SK-N-DZ (cell line): ENCODE data around the gene SHC3. TPM values are rescaled to one million over a fixed set of nuclear protein-coding genes. Genes with fewer than 3 reads are reported as not detected.
"Not testable (repeated sequence)": the region's sequence is repeated elsewhere in the genome, so short reads cannot be mapped to it uniquely, and the experiment has no call there.

Source experiments
- DNase-seq: peaks from one replicate; pipeline ENCODE4 v3.0.0-alpha.2; 2015; ENCODE audit warnings: low spot score
- polyA plus RNA-seq, 2 experiments: library from polyadenylated mRNA; depleted of rRNA; stranded (reverse); fragments of >200 nt; gene quantifications; 2 replicates each; pipeline ENCODE4 v1.2.3, GENCODE V29; 2014

SHC3 gene
- polyA plus RNA-seq (2014; cell fraction: cytosol; rRNA removed): 0.03 and 0.06 TPM in 2 replicates
- polyA plus RNA-seq (2014; cell fraction: nucleus; rRNA removed): 0.11 and 0.25 TPM in 2 replicates

DNA sequence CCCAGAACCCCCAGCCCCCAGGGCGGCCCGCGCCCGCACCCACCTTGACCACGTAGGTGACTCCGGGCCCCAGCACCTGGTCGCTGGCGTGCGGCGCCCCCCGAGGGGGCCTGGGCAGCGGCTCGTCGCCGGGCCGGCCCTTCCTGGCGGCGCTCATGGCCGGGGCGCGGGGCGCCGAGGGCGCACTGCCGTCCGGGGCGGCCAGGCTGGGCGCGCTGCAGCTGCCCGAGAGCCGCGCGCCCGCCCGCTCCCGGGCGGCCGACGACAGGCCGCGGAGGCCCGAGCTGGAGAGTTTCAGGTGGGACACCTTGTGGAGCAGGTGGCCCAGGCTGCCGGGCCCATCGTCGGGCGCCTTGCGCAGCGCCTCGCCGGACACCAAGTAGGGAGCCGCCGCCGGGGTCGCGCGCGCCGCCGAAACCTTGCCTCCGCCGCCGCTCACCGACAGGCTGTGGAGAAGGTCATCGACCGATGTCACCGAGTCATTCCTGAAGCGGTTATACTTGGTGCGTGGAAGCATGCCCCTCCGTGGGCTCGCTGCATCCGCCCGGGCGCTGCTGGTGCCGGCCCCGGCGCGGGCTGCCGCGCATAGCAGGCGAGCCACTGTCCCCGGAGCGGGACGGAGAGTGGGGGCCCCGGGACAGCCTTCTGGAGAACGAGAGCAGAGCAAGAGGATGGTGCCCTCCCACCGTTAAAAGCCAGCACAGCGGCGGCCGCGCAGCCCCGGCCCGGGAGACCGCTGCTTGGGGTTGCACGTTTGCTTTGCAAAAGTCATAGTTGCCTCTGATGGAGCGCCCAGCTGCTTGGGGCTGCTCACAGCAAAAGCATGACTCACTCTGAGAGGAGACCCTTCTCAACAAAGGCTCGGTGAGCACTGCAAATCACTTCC, at the start of gene SHC3:
Gene SHC3 (minus strand): TSS at position 875 of the 886 bp plus-strand sequence. CDS start 358 bp downstream, at position 517.
- no peak for DNase-seq

GRCh38 chr9:89225991-89226471, 47.4 kb upstream of the SHC3 start:
- peak; percentile 28 for DNase-seq

DNA sequence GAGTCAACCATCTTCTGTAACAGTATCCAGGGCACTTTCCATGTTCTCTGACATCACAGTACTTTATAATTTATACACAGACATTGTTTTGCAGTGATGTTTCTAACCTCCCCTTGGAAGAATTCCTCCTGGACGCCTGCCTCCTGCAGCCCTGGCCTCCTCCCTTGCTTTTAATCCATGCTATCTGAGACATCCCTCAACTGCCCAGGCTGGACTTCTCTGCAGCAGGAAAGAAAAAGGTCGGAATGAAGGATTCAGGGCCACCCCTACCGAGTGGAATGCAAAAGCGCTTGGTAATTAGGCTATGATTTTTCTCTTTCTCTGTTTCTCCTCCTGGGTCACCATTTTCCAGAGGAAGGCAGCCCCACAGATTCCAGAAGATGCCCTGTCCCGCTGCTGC, 47.0 kb upstream of the SHC3 start:
- no peak for DNase-seq

- no peak for DNase-seq
Measured at GRCh38 chr9:89225036-89225435, 46.4 kb upstream of the SHC3 start.

DNA sequence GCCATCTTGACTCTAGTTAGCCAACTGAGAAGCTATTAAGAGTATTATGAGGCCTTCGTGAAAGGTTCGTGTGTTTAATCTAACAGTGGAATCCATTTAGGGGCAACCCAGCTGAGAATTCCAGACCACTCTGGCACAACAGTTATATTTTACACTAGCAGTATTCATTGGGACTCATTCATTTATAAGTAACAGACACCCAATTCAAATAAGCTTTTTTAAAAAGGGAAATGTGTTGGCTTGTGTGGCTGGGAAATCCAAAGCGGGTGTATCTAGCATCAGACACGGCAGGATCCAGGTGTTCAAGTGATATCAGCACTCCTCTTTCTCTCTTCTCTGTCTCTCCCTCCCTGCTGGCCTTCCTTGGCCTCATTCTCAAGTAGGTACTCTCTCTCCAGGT, 46.0 kb upstream of the SHC3 start:
- no peak for DNase-seq

DNA sequence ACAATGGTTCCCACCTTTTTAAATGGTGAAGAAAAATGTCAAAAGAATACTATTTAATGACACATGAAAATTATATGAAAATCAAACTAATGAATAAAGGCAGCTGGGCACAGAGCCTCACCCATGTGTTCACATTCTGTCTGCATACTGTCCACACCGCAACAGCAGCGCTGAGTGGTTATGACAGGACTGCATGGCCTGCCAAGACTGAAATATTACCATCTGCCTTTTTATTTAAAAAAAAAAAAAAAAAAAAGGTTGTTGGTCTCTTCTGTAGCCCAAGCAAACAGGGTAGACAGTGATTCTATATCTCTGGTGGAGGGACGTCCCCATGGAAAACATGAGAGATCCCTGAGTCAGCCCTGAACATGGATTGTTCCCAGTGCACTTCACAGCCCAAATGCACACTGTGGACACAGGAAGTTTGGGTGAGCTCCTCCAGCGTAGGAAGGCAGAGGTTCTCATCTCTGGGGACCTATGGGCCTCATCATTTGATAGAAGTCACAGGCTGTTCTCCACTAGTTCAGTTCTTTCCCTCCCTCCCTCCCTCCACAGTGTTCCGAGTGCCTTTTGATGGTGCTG, 44.9 kb upstream of the SHC3 start:
- DNase-seq: no peak

DNA sequence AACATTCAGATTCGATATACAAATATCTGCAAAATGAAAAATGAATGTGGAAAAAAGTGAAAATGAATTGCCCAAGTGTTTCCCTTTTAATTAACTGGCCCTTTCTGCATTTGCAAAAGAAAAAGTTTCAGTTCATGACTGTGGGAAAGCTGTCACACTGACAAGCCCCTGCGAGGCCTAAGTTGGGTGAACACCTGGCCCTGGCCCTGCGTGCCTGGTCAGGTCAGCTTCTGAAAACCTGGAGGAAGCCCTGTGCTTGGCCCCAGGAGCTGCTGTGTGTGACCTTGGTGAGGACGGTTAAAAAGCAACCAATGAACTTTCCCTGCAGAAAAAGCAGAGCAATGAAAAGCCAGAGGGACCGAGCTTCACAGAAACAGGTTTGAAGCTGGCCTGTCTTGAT, 41.0 kb upstream of the SHC3 start:
- no peak for DNase-seq

- peak; percentile 78 for DNase-seq
Measured at GRCh38 chr9:89218040-89218928, 39.7 kb upstream of the SHC3 start.

DNA sequence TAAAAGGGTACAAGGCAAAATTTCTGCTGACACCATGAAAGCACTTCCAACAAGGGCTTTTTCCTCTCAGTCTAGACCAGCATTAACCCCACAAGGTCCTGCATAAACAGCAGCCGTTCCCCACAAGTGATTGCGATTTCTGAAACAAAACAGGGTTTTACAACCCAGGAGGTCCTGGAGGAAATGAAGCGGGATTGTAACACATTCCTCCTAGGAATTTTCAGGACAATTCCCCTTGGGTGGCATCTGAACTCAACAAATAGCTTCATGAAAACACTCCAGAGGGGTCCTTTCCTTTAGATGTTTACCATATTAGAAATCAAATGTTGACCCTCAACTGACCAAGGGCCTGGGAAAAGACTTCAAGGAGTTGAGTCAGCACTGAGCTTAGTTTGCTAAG, 36.7 kb upstream of the SHC3 start:
- DNase-seq: no peak

GRCh38 chr9:89213396-89213880, 34.8 kb upstream of the SHC3 start:
- no peak for DNase-seq

GRCh38 chr9:89212171-89212570, 33.6 kb upstream of the SHC3 start:
- DNase-seq: no peak

DNA sequence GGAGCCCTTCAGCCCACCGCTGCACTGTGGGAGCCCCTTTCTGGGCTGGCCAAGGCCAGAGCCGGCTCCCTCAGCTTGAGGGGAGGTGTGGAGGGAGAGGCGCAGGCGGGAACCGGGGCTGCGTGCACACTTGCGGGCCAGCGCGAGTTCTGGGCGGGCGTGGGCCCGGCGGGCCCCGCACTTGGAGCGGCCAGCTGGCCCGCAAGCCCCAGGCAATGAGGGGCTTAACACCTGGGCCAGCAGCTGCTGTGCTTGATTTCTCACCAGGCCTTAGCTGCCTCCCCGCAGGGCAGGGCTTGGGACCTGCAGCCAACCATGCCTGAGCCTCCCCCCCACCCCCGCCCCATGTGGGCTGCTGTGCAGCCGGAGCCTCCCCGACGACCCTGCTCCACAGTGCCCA, 30.7 kb upstream of the SHC3 start:
- DNase-seq: not testable (repeated sequence)

DNA sequence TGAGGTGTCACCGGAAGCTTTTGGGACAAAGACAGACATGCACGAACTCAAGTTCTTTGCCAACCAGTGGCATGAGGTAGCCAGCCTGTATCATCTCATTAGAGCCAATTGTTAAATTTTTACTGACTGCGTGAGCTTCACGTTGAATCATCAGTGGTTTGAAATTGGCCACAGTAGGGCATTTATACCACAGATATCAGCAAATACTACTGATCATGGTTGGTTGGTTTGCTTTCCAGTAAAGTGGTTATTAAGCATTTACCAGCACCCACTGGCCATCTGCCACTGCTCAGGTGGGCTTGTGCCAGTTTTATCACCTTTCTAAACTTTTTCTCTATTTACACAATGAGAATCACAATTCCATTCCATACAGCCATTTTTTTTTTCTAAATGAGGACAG, 28.4 kb upstream of the SHC3 start:
- DNase-seq: no peak

- no peak for DNase-seq
Measured at GRCh38 chr9:89204801-89205200, 26.2 kb upstream of the SHC3 start.

GRCh38 chr9:89195131-89195797, 16.6 kb upstream of the SHC3 start:
- DNase-seq: no peak

DNA sequence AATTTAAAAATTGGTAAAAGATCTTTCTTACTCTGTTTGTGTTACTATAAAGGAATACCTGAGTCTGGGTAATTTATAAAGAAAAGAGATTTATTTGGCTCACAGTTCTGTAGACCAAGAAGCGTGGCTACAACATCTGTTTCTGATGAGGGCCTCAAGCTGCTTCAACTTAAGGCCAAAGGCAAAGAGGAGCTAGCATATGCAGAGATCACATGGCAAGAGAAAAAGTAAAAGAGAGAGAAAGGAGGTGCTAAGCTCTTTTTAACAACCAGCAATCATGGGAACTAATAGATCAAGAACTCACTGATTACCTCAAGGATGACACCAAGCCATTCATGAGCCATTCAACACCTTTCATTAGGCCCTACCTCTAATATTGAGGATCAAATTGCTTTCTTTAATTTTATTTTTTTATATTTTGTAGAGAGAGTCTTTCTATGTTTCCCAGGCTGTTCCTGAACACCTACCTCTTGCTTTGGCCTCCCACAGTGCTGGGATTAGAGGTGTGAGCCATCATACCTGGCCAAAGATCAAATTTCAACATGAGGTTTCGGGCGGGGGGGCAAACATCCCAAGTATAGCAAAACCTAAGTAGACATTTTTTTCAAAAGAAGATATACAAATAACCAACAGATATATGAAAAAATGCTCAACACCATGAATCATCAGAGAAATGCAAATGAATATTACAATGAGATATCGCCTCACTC, 16.0 kb upstream of the SHC3 start:
- DNase-seq: no peak

DNA sequence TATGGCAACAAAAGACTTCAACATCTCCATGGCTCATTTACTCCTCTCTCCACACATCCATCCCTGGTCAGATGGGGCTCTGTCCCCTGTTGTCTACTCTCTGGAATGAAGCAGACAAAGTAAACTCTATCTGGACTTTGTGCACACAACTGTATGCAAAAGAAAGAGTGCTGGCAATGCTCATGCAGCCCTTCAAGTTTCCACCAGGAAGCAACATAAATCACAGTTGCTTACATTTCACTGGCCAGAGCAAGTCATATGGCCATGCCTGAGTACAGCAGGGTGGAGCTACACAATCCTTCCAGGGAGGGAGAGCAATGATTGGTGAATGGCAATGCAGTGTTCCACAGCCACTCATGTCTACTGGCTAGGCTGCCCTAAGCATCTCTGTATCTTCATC, 12.4 kb upstream of the SHC3 start:
- no peak for DNase-seq

GRCh38 chr9:89189215-89189614, 10.6 kb upstream of the SHC3 start:
- no peak for DNase-seq

DNA sequence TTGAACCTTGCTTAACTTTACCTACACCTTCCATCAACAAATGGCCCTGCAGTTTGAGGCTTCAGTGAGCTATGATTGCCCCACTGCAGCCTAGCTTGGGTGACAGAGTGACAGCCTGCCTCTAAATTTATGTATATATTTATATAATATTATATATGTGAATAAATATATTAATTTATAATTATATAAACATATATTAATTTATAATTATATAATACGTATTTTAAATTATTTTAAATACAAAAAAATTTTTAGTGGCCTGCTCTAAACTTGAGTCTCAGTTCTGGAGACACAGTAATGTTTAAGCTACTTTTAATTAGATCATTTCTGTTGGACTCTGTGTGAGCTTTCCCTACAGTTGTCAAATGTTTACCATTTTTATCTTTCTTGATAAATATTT, 9.3 kb upstream of the SHC3 start:
- no peak for DNase-seq

GRCh38 chr9:89187541-89187940, 8.9 kb upstream of the SHC3 start:
- no peak for DNase-seq
